HepG2 (cell line): ENCODE measurements around the gene CDC6. TPM values are rescaled to one million over a fixed set of nuclear protein-coding genes. Genes with fewer than 3 reads are reported as not detected.
A peak's percentile ranks its signal among the peaks of the same experiment; 100 is the strongest.

Experiments
- ARHGAP35 ChIP-seq: sonication (generic); formaldehyde crosslinking; IDR thresholded peaks from 2 replicates; pipeline ENCODE4 v1.9.0; 2022; ENCODE audit warnings: mild to moderate bottlenecking, inconsistent platforms, moderate library complexity, missing genetic modification reagents, borderline replicate concordance
- GFI1 ChIP-seq: sonication (generic); formaldehyde crosslinking; IDR thresholded peaks from 2 replicates; pipeline ENCODE4 v1.5.0; 2020; ENCODE audit warnings: missing genetic modification reagents, mild to moderate bottlenecking, borderline replicate concordance
- KDM1A ChIP-seq: IDR thresholded peaks from 2 replicates; pipeline ENCODE4 v1.6.1; 2016; ENCODE audit warnings: missing compliant biosample characterization
- MIER2 ChIP-seq: IDR thresholded peaks from 2 replicates; pipeline ENCODE4 v1.6.1; 2016; ENCODE audit warnings: missing biosample characterization, missing genetic modification reagents
- RAD21 ChIP-seq: fragments of 450-650 bp; formaldehyde crosslinking; IDR thresholded peaks from 2 replicates; pipeline ENCODE4 v1.5.0; 2020; ENCODE audit warnings: mild to moderate bottlenecking
- RNF2 ChIP-seq: fragments of 450-650 bp; conservative IDR thresholded peaks from 2 replicates; pipeline ENCODE4 v1.6.1; 2016; ENCODE audit warnings: low read depth
- SP1 ChIP-seq, 2 experiments: fragments of 450-650 bp in 1 of 2; sonication (generic) in 1 of 2; formaldehyde crosslinking in 1 of 2; IDR thresholded peaks; 2 replicates each; pipeline versions ENCODE4 v1.4.0 to v1.6.1; 2016 to 2020; ENCODE audit warnings: missing genetic modification reagents in 1 of 2
- SYNCRIP ChIP-seq: fragments of 200-400 bp; formaldehyde crosslinking; IDR thresholded peaks from 2 replicates; pipeline ENCODE4 v1.6.1; 2018; ENCODE audit warnings: mild to moderate bottlenecking, low read depth, low read length; ENCODE audit not compliant: insufficient read depth
- ZNF180 ChIP-seq: sonication (generic); formaldehyde crosslinking; IDR thresholded peaks from 2 replicates; pipeline ENCODE4 v1.4.0; 2020; ENCODE audit warnings: low read depth, missing genetic modification reagents, borderline replicate concordance
- ZNF616 ChIP-seq: sonication (generic); formaldehyde crosslinking; IDR thresholded peaks from 2 replicates; pipeline ENCODE4 v1.5.0; 2020; ENCODE audit warnings: low read depth, mild to moderate bottlenecking, missing genetic modification reagents
- polyA plus RNA-seq, 8 experiments: library from polyadenylated mRNA; depleted of rRNA in 3 of 8; stranded (reverse) in 7 of 8; unstranded in 1 of 8; fragments of >200 nt; fragmentation: Illumina TruSeq in 4 of 8; extraction: Trizol in 4 of 8; gene quantifications; 2 replicates each; pipeline versions ENCODE4 v1.2.1 to v1.2.3, GENCODE V29; 2011 to 2016; ENCODE audit warnings: low read depth in 4 of 8, missing spikeins in 1 of 8, mixed read lengths in 1 of 8; ENCODE audit not compliant: insufficient read depth in 1 of 8
- total RNA-seq, 5 experiments: library from RNA; depleted of rRNA; stranded (reverse); fragments of >200 nt; fragmentation: Illumina TruSeq; extraction: Trizol; gene quantifications; 2 replicates each; pipeline ENCODE4 v1.2.3, GENCODE V29; 2016; ENCODE audit warnings: low read depth in 1 of 5
- TF ChIP-seq, protein P1 (sequence below): IDR thresholded peaks from 2 replicates; pipeline ENCODE4 v1.4.0; 2020; ENCODE audit warnings: mild to moderate bottlenecking, missing genetic modification reagents
- TF ChIP-seq, protein P2 (sequence below): sonication (generic); formaldehyde crosslinking; IDR thresholded peaks from 2 replicates; pipeline ENCODE4 v1.4.0; 2020; ENCODE audit warnings: mild to moderate bottlenecking, missing genetic modification reagents
- TF ChIP-seq, protein P3 (sequence below): sonication (generic); formaldehyde crosslinking; IDR thresholded peaks from 2 replicates; pipeline ENCODE4 v1.8.0; 2022; ENCODE audit warnings: missing genetic modification reagents, mild to moderate bottlenecking, moderate library complexity, borderline replicate concordance
- TF ChIP-seq, protein P4 (sequence below): sonication (generic); formaldehyde crosslinking; IDR thresholded peaks from 2 replicates; pipeline ENCODE4 v1.9.0; 2021; ENCODE audit warnings: missing genetic modification reagents, borderline replicate concordance
- TF ChIP-seq, protein P5 (sequence below): sonication (generic); formaldehyde crosslinking; IDR thresholded peaks from 2 replicates; pipeline ENCODE4 v1.4.0; 2020; ENCODE audit warnings: missing genetic modification reagents, borderline replicate concordance

Gene CDC6
- total and polyA plus RNA-seq, 2 of the 13 experiments (the other 11 are each of a cell fraction or from before 2014, with no cell fraction given), result 17.4 to 114 TPM

DNA sequence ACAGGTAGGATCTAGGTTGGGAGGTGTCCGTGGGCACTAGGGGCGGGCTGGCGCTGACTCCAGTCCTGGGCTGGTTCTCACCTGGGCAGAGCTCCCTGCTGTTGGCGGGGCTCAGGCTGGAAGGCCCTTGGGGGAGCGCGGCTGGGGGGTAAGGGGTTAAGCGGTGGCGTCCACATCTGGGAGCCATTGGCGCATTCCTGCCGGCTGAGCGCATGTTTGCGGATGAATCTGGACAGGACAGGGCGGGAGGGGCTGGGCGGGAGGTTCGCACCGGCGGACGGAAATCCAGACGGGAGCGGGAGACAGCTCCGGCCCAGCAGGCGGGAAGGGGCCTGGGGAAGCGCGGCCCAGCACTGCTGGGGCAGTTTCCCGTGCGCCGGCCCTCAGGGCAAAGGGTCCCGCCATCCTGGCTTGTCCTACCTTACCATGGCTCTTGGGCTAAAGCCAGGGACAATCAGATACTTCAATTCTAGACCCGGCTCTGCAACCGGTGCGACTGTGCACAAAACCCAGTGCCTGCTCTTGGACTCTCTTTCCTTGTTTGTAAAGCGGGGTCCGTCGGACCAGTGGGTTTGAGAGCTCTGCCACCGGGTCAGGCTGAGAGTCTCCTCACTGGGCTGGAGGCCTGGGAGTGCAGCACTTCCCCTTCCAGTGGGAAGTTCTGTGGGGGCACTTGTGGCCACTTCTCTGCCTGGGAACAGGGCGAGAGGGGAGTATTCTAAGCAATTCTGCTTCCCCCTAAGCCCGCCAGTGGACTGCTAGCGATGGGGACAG, 29.1 kb downstream of the CDC6 start (continued):
- TF ChIP-seq, protein P1, sequence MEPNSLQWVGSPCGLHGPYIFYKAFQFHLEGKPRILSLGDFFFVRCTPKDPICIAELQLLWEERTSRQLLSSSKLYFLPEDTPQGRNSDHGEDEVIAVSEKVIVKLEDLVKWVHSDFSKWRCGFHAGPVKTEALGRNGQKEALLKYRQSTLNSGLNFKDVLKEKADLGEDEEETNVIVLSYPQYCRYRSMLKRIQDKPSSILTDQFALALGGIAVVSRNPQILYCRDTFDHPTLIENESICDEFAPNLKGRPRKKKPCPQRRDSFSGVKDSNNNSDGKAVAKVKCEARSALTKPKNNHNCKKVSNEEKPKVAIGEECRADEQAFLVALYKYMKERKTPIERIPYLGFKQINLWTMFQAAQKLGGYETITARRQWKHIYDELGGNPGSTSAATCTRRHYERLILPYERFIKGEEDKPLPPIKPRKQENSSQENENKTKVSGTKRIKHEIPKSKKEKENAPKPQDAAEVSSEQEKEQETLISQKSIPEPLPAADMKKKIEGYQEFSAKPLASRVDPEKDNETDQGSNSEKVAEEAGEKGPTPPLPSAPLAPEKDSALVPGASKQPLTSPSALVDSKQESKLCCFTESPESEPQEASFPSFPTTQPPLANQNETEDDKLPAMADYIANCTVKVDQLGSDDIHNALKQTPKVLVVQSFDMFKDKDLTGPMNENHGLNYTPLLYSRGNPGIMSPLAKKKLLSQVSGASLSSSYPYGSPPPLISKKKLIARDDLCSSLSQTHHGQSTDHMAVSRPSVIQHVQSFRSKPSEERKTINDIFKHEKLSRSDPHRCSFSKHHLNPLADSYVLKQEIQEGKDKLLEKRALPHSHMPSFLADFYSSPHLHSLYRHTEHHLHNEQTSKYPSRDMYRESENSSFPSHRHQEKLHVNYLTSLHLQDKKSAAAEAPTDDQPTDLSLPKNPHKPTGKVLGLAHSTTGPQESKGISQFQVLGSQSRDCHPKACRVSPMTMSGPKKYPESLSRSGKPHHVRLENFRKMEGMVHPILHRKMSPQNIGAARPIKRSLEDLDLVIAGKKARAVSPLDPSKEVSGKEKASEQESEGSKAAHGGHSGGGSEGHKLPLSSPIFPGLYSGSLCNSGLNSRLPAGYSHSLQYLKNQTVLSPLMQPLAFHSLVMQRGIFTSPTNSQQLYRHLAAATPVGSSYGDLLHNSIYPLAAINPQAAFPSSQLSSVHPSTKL (CRISPR knock-in tag), result peak; percentile 42; the same call in 1 of the 2 replicates
- no peak for TF ChIP-seq MIER2 (CRISPR knock-in tag)
- no peak for TF ChIP-seq KDM1A (CRISPR knock-in tag)
- no peak for TF ChIP-seq ZNF616 (CRISPR knock-in tag)
- TF ChIP-seq, protein P2, sequence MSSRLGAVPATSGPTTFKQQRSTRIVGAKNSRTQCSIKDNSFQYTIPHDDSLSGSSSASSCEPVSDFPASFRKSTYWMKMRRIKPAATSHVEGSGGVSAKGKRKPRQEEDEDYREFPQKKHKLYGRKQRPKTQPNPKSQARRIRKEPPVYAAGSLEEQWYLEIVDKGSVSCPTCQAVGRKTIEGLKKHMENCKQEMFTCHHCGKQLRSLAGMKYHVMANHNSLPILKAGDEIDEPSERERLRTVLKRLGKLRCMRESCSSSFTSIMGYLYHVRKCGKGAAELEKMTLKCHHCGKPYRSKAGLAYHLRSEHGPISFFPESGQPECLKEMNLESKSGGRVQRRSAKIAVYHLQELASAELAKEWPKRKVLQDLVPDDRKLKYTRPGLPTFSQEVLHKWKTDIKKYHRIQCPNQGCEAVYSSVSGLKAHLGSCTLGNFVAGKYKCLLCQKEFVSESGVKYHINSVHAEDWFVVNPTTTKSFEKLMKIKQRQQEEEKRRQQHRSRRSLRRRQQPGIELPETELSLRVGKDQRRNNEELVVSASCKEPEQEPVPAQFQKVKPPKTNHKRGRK (CRISPR knock-in tag), result no peak
- TF ChIP-seq SYNCRIP, result no peak
- TF ChIP-seq RAD21 (CRISPR knock-in tag), result no peak
- peak; percentile 91 for TF ChIP-seq GFI1 (CRISPR knock-in tag)
- TF ChIP-seq, protein P3, sequence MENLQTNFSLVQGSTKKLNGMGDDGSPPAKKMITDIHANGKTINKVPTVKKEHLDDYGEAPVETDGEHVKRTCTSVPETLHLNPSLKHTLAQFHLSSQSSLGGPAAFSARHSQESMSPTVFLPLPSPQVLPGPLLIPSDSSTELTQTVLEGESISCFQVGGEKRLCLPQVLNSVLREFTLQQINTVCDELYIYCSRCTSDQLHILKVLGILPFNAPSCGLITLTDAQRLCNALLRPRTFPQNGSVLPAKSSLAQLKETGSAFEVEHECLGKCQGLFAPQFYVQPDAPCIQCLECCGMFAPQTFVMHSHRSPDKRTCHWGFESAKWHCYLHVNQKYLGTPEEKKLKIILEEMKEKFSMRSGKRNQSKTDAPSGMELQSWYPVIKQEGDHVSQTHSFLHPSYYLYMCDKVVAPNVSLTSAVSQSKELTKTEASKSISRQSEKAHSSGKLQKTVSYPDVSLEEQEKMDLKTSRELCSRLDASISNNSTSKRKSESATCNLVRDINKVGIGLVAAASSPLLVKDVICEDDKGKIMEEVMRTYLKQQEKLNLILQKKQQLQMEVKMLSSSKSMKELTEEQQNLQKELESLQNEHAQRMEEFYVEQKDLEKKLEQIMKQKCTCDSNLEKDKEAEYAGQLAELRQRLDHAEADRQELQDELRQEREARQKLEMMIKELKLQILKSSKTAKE (CRISPR knock-in tag), result no peak
- TF ChIP-seq RNF2, result no peak
- no peak for TF ChIP-seq ZNF180 (CRISPR knock-in tag)
- TF ChIP-seq, protein P4, sequence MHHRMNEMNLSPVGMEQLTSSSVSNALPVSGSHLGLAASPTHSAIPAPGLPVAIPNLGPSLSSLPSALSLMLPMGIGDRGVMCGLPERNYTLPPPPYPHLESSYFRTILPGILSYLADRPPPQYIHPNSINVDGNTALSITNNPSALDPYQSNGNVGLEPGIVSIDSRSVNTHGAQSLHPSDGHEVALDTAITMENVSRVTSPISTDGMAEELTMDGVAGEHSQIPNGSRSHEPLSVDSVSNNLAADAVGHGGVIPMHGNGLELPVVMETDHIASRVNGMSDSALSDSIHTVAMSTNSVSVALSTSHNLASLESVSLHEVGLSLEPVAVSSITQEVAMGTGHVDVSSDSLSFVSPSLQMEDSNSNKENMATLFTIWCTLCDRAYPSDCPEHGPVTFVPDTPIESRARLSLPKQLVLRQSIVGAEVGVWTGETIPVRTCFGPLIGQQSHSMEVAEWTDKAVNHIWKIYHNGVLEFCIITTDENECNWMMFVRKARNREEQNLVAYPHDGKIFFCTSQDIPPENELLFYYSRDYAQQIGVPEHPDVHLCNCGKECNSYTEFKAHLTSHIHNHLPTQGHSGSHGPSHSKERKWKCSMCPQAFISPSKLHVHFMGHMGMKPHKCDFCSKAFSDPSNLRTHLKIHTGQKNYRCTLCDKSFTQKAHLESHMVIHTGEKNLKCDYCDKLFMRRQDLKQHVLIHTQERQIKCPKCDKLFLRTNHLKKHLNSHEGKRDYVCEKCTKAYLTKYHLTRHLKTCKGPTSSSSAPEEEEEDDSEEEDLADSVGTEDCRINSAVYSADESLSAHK (CRISPR knock-in tag), result no peak
- no peak for TF ChIP-seq SP1 (IDR thresholded peaks at IDR 0.05)
- no peak for TF ChIP-seq SP1 (CRISPR knock-in tag; IDR thresholded peaks at IDR 0.05)
- TF ChIP-seq, protein P5, sequence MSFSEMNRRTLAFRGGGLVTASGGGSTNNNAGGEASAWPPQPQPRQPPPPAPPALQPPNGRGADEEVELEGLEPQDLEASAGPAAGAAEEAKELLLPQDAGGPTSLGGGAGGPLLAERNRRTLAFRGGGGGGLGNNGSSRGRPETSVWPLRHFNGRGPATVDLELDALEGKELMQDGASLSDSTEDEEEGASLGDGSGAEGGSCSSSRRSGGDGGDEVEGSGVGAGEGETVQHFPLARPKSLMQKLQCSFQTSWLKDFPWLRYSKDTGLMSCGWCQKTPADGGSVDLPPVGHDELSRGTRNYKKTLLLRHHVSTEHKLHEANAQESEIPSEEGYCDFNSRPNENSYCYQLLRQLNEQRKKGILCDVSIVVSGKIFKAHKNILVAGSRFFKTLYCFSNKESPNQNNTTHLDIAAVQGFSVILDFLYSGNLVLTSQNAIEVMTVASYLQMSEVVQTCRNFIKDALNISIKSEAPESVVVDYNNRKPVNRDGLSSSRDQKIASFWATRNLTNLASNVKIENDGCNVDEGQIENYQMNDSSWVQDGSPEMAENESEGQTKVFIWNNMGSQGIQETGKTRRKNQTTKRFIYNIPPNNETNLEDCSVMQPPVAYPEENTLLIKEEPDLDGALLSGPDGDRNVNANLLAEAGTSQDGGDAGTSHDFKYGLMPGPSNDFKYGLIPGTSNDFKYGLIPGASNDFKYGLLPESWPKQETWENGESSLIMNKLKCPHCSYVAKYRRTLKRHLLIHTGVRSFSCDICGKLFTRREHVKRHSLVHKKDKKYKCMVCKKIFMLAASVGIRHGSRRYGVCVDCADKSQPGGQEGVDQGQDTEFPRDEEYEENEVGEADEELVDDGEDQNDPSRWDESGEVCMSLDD (CRISPR knock-in tag), result no peak
- TF ChIP-seq ARHGAP35 (CRISPR knock-in tag), result peak; percentile 49; the same call in 1 of the 2 replicates
